Nephron (organoid): Measurements from ENCODE around the gene FAT1.

ENCODE experiments used
- H3K27ac Mint-ChIP-seq, 3 experiments: 2 replicates each; pipeline ENCODE4 v1.8.0; 2020; ENCODE audit warnings: mixed read lengths in 3 of 3, mild to moderate bottlenecking in 2 of 3, moderate library complexity in 1 of 3
- H3K27me3 Mint-ChIP-seq: 2 replicates; pipeline ENCODE4 v1.8.0; 2021; ENCODE audit warnings: low read depth, mild to moderate bottlenecking, moderate library complexity, mixed read lengths
- H3K36me3 Mint-ChIP-seq: 2 replicates; pipeline ENCODE4 v1.8.0; 2020; ENCODE audit warnings: low read depth, mixed read lengths
- H3K4me1 Mint-ChIP-seq: 2 replicates; pipeline ENCODE4 v1.8.0; 2020; ENCODE audit warnings: mixed read lengths
- H3K4me3 Mint-ChIP-seq, 3 experiments: 2 replicates each; pipeline ENCODE4 v1.8.0; 2020; ENCODE audit warnings: mild to moderate bottlenecking in 3 of 3, mixed read lengths in 3 of 3, moderate library complexity in 2 of 3
- H3K9me3 Mint-ChIP-seq: 2 replicates; pipeline ENCODE4 v1.8.0; 2020; ENCODE audit warnings: mixed read lengths
- CTCF ChIP-seq, 3 experiments: fragments of 200-600 bp; sonication (generic); IDR thresholded peaks; one replicate each; pipeline ENCODE4 v1.5.0; 2021; ENCODE audit warnings: antibody characterized with exemption in 3 of 3; ENCODE audit not compliant: unreplicated experiment in 3 of 3

The FAT1 gene

GRCh38 chr4:186724058-186724863, 605 bp upstream of the FAT1 start:
- peak overlapping the region; percentile 92 to 99 (median 98) for H3K27ac Mint-ChIP-seq
- peaks cover 12% of the 10 kb centered on the region for H3K36me3 Mint-ChIP-seq
- TF ChIP-seq CTCF (IDR thresholded peaks at IDR 0.05; ENCODE audit: unreplicated experiment in 3 of 3) = no peak
- peak overlapping the region; percentile 99 to 100 (median 99) for H3K4me3 Mint-ChIP-seq
- H3K9me3 Mint-ChIP-seq = peaks cover 3% of the 10 kb centered on the region
- H3K4me1 Mint-ChIP-seq = peaks cover 20% of the 10 kb centered on the region
- H3K27me3 Mint-ChIP-seq = peaks cover 5% of the 10 kb centered on the region

- Mint-ChIP-seq H3K27me3 (no peaks in the 10 kb centered on the region), H3K4me3 (peak overlapping the region in 2 of 3 experiments; percentile 90 to 96), H3K36me3 (peaks cover 16% of the 10 kb centered on the region), H3K4me1 (peaks cover 6% of the 10 kb centered on the region), H3K9me3 (peaks cover 7% of the 10 kb centered on the region), H3K27ac (peak overlapping the region; percentile 92 to 97 (median 96))
- TF ChIP-seq CTCF (IDR thresholded peaks at IDR 0.05; ENCODE audit: unreplicated experiment in 3 of 3) = no peak
Observed at GRCh38 chr4:186722796-186723291, 812 bp downstream of the FAT1 start.

DNA sequence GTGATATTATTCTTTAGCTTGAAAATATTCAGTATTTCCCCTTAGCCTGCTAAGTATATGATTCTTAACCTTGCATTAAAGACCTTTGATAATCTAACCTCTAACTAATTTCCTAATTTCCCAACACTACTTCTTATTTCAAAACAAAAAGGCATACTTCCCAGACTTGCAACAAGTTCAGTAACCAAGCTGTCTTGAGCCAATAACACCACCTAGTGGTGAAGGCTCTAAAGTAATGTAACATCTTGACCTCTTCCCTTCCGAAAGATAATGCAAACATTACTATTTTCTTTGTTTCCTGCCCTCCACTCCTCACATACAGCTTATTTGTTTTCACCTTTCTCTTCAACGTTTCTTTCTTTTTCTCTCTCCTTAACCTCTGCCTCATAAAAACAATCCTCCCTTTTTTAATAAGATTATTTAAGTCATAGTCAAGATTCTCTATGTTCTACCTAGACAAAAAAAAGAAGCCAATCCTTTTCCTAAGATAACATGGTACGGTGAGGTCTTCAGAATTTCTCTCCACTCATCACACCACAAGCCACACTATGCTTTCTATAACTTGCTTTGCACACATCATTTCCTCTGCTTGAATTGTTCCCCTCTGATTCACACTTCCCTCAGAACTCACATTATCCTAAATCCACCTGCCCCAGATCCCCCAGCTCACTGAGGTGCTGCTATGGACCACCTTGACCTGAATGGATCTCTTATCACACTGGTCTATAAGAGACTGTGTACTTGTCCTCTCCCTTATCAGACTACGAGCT, 3.5 kb downstream of the FAT1 start:
- TF ChIP-seq CTCF (IDR thresholded peaks at IDR 0.05; ENCODE audit: unreplicated experiment in 3 of 3) = peak; percentile 27 to 51 (median 32)
- Mint-ChIP-seq H3K4me1 (peaks cover 5% of the 10 kb centered on the region), H3K27me3 (no peaks in the 10 kb centered on the region), H3K4me3 (no peak overlapping the region), H3K9me3 (peaks cover 19% of the 10 kb centered on the region), H3K36me3 (peaks cover 40% of the 10 kb centered on the region), H3K27ac (no peak overlapping the region)

DNA sequence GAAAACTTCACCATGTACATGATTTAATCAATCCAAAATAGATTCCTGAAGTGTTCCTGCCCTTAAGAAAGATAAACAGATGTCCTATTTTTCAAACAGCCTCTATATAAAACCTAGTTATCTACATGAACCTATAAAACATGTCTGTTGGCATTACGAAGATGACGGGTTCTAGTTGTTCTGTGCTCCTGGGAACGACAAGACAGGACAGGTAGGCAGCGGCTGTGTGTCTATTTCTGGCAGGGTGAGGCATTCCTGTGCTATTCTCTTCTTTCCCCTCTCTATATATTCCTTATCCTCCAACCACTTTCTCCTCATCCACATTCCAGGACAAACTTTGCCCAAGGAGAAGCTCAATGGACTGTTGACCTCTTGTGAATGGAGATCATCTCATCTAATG, 6.1 kb downstream of the FAT1 start:
- peaks cover 32% of the 10 kb centered on the region for H3K9me3 Mint-ChIP-seq
- H3K27ac Mint-ChIP-seq = peak overlapping the region in 1 of 3 experiments; percentile 12
- H3K4me1 Mint-ChIP-seq = peaks cover 19% of the 10 kb centered on the region
- H3K36me3 Mint-ChIP-seq = peaks cover 63% of the 10 kb centered on the region
- no peak overlapping the region for H3K4me3 Mint-ChIP-seq
- H3K27me3 Mint-ChIP-seq = no peaks in the 10 kb centered on the region
- TF ChIP-seq CTCF (IDR thresholded peaks at IDR 0.05; ENCODE audit: unreplicated experiment in 3 of 3) = no peak

DNA sequence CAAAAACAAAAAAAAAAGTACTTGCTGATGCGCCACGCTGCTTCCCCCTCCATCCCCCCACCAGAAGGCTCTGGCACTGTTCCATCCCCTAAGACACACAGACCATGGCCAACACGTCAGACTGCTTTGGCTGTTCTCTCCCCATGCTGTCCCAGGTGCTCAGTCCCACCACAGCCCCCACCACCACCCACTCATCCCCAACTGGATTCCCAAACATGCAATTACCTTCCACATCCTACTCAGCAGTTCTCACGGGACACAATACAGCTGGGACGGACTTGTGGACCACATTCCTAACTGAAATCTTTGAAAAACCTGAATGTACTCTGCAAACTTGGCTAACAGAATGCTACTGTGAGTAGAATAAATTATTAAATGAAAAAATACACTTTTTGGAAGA, 8.6 kb downstream of the FAT1 start:
- Mint-ChIP-seq H3K4me3 (no peak overlapping the region), H3K27me3 (no peaks in the 10 kb centered on the region), H3K36me3 (peaks cover 67% of the 10 kb centered on the region), H3K4me1 (peaks cover 36% of the 10 kb centered on the region), H3K9me3 (peaks cover 29% of the 10 kb centered on the region), H3K27ac (peak overlapping the region in 1 of 3 experiments; percentile 56)
- no peak for TF ChIP-seq CTCF (IDR thresholded peaks at IDR 0.05; ENCODE audit: unreplicated experiment in 3 of 3)
